Gastroesophageal sphincter (tissue), 3 donors: ENCODE measurements around the gene PPP1R16B.

ENCODE experiments used
- POLR2A ChIP-seq, 2 donors: fragments of 450-650 bp; IDR thresholded peaks; one replicate each; pipeline ENCODE4 v1.6.1; 2017; ENCODE audit warnings: antibody characterized with exemption in 2 of 2, mild to moderate bottlenecking in 2 of 2, moderate library complexity in 1 of 2
- POLR2AphosphoS5 ChIP-seq: sonication (generic); formaldehyde crosslinking; IDR thresholded peaks from one replicate; pipeline ENCODE4 v1.6.1; 2017; ENCODE audit warnings: antibody characterized with exemption
- TF ChIP-seq, protein P1 (sequence below), 4 experiments: fragments of 200-600 bp in 2 of 4; fragments of 450-650 bp in 2 of 4; sonication (generic) in 1 of 4; IDR thresholded peaks; one replicate each; pipeline ENCODE4 v1.5.1; 2017 to 2019; ENCODE audit warnings: antibody characterized with exemption in 4 of 4, mild to moderate bottlenecking in 2 of 4, moderate library complexity in 2 of 4

DNA sequence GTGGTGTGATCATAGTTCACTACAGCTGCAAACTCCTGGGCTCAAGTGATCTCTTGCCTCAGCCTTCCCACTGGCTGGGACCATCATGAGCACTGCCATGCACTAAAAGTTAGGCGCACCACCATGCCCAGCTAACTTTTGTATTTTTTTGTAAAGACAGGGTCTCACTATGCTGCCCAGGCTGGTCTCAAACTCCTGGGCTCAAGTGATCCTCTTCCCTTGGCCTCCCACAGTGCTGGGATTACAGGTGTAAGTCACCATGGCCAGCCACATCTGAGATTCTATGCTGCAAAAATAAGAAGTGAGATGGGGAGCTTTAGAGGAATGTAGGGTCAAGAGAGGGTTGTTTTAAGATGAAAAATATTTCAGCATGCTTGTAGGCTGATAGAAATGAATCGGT is 119.2 kb downstream of the PPP1R16B start:
- TF ChIP-seq, protein P1, sequence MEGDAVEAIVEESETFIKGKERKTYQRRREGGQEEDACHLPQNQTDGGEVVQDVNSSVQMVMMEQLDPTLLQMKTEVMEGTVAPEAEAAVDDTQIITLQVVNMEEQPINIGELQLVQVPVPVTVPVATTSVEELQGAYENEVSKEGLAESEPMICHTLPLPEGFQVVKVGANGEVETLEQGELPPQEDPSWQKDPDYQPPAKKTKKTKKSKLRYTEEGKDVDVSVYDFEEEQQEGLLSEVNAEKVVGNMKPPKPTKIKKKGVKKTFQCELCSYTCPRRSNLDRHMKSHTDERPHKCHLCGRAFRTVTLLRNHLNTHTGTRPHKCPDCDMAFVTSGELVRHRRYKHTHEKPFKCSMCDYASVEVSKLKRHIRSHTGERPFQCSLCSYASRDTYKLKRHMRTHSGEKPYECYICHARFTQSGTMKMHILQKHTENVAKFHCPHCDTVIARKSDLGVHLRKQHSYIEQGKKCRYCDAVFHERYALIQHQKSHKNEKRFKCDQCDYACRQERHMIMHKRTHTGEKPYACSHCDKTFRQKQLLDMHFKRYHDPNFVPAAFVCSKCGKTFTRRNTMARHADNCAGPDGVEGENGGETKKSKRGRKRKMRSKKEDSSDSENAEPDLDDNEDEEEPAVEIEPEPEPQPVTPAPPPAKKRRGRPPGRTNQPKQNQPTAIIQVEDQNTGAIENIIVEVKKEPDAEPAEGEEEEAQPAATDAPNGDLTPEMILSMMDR (IDR thresholded peaks at IDR 0.05) = no peak
- TF ChIP-seq POLR2A (IDR thresholded peaks at IDR 0.05) (no peak), POLR2AphosphoS5 (no peak)
